Neural cell (in vitro differentiated cells): ENCODE data around the gene CMYA5. TPM values are rescaled to one million over a fixed set of nuclear protein-coding genes. Genes with fewer than 3 reads are reported as not detected.

Experiments
- H2AFZ ChIP-seq: fragments of 200-600, 300-800 bp; sonication (generic), shearing (Covaris generic); 2 replicates; pipeline ENCODE4 v1.6.0; 2014; ENCODE audit warnings: low read depth, mild to moderate bottlenecking, antibody characterized with exemption, low read length, moderate library complexity
- H3F3A ChIP-seq: fragments of 200-600 bp; shearing (Covaris generic); 2 replicates; pipeline ENCODE4 v1.6.1; 2016; ENCODE audit warnings: mild to moderate bottlenecking, moderate library complexity, mixed read lengths, antibody characterized with exemption, low read length; ENCODE audit not compliant: insufficient read depth, poor library complexity, severe bottlenecking
- H3K27ac ChIP-seq: fragments of 200-600, 300-800 bp; sonication (generic), shearing (Covaris generic); 2 replicates; pipeline ENCODE4 v1.5.1; 2014; ENCODE audit warnings: mild to moderate bottlenecking, low read length, moderate library complexity
- H3K27me3 ChIP-seq: fragments of 300-800, 200-600 bp; sonication (generic), shearing (Covaris generic); 2 replicates; pipeline ENCODE4 v1.6.0; 2014; ENCODE audit warnings: mild to moderate bottlenecking, low read depth, low read length, moderate library complexity; ENCODE audit not compliant: insufficient read depth
- H3K36me3 ChIP-seq: fragments of 300-800, 200-600 bp; sonication (generic), shearing (Covaris generic); 2 replicates; pipeline ENCODE4 v1.5.1; 2014; ENCODE audit warnings: mild to moderate bottlenecking, antibody characterized with exemption, low read length, moderate library complexity; ENCODE audit not compliant: insufficient read depth
- H3K4me2 ChIP-seq: fragments of 300-800, 200-600 bp; sonication (generic), shearing (Covaris generic); 2 replicates; pipeline ENCODE4 v1.6.0; 2014; ENCODE audit warnings: mild to moderate bottlenecking, low read length
- H3K4me3 ChIP-seq: fragments of 300-800, 200-600 bp; sonication (generic), shearing (Covaris generic); 2 replicates; pipeline ENCODE4 v1.5.1; 2014; ENCODE audit warnings: mild to moderate bottlenecking, low read length, moderate library complexity
- H3K79me2 ChIP-seq: fragments of 200-600 bp; shearing (Covaris generic); replicated peaks from 2 replicates; pipeline ENCODE4 v1.6.0; 2014; ENCODE audit warnings: mild to moderate bottlenecking, low read length, moderate library complexity; ENCODE audit not compliant: insufficient read depth
- H3K9ac ChIP-seq: fragments of 300-800, 200-600 bp; sonication (generic), shearing (Covaris generic); 2 replicates; pipeline ENCODE4 v1.6.1; 2016; ENCODE audit warnings: mild to moderate bottlenecking, low read length, mixed read lengths
- H3K9me2 ChIP-seq: fragments of 200-600 bp; shearing (Covaris generic); 2 replicates; pipeline ENCODE4 v1.6.1; 2016; ENCODE audit warnings: mild to moderate bottlenecking, low read length, mixed read lengths; ENCODE audit not compliant: insufficient read depth
- H3K9me3 ChIP-seq: fragments of 200-600, 300-800 bp; sonication (generic), shearing (Covaris generic); 2 replicates; pipeline ENCODE4 v1.6.1; 2016; ENCODE audit warnings: mild to moderate bottlenecking, mixed run types, low read length, moderate library complexity, mixed read lengths
- H4K20me1 ChIP-seq: fragments of 200-600 bp; shearing (Covaris generic); 2 replicates; pipeline ENCODE4 v1.6.1; 2016; ENCODE audit warnings: mild to moderate bottlenecking, mixed run types; ENCODE audit not compliant: insufficient read depth
- CTCF ChIP-seq: fragments of 450-650 bp; IDR thresholded peaks from 2 replicates; pipeline ENCODE4 v1.5.1; 2014; ENCODE audit warnings: antibody characterized with exemption, mild to moderate bottlenecking, moderate library complexity; ENCODE audit not compliant: poor library complexity, severe bottlenecking
- EP300 ChIP-seq: fragments of 450-650 bp; conservative IDR thresholded peaks from 2 replicates; pipeline ENCODE4 v1.6.1; 2014; ENCODE audit warnings: antibody characterized with exemption, mild to moderate bottlenecking, moderate library complexity; ENCODE audit not compliant: poor library complexity, severe bottlenecking
- EZH2 ChIP-seq: fragments of 200-600, 300-800 bp; shearing (Covaris generic), sonication (generic); IDR thresholded peaks from 2 replicates; pipeline ENCODE4 v1.6.1; 2014; ENCODE audit warnings: antibody characterized with exemption, low read length, borderline replicate concordance, mild to moderate bottlenecking; ENCODE audit not compliant: insufficient read depth, poor library complexity, severe bottlenecking
- MXI1 ChIP-seq: fragments of 450-650 bp; conservative IDR thresholded peaks from 2 replicates; pipeline ENCODE4 v1.6.1; 2014; ENCODE audit warnings: antibody characterized with exemption, mild to moderate bottlenecking; ENCODE audit not compliant: poor library complexity, severe bottlenecking
- POLR2AphosphoS5 ChIP-seq: IDR thresholded peaks from 2 replicates; pipeline ENCODE4 v1.6.1; 2012
- RAD21 ChIP-seq: fragments of 450-650 bp; conservative IDR thresholded peaks from 2 replicates; pipeline ENCODE4 v1.6.1; 2014; ENCODE audit warnings: antibody characterized with exemption, mild to moderate bottlenecking, moderate library complexity
- REST ChIP-seq: IDR thresholded peaks from 2 replicates; pipeline ENCODE4 v1.6.1; 2012; ENCODE audit warnings: borderline replicate concordance
- SMC3 ChIP-seq: fragments of 450-650 bp; conservative IDR thresholded peaks from 2 replicates; pipeline ENCODE4 v1.6.1; 2014; ENCODE audit warnings: antibody characterized with exemption, mild to moderate bottlenecking, moderate library complexity; ENCODE audit not compliant: poor library complexity
- TAF1 ChIP-seq: IDR thresholded peaks from 2 replicates; pipeline ENCODE4 v1.6.1; 2012; ENCODE audit warnings: low read depth
- polyA plus RNA-seq: library from polyadenylated mRNA; depleted of rRNA; stranded (reverse); fragments of >200 nt; gene quantifications from 2 replicates; pipeline ENCODE4 v1.2.3, GENCODE V29; 2014

Gene CMYA5
- polyA plus RNA-seq, 1 donor from 2014 or later = 0.30 TPM

GRCh38 chr5:79842991-79843390 is 153.4 kb downstream of the CMYA5 start:
- Histone ChIP-seq H3K27me3 (no peaks in the 10 kb centered on the region), H3K27ac (no peak overlapping the region), H3K9ac (no peak overlapping the region), H3K4me3 (no peak overlapping the region), H4K20me1 (no peaks in the 10 kb centered on the region), H3K36me3 (no peaks in the 10 kb centered on the region), H3K79me2 (no peaks in the 10 kb centered on the region), H3K9me3 (no peaks in the 10 kb centered on the region), H3K9me2 (no peaks in the 10 kb centered on the region), H2AFZ (no peak overlapping the region), H3K4me2 (no peak overlapping the region), H3F3A (no peaks in the 10 kb centered on the region)
- TF ChIP-seq TAF1 (no peak), EP300 (no peak), RAD21 (no peak), EZH2 (no peak), POLR2AphosphoS5 (no peak), CTCF (no peak), MXI1 (no peak)

- H3K9me2 ChIP-seq = no peaks in the 10 kb centered on the region
- H3K36me3 ChIP-seq = no peaks in the 10 kb centered on the region
- H3K27ac ChIP-seq = no peak overlapping the region
- no peaks in the 10 kb centered on the region for H3K27me3 ChIP-seq
- no peak overlapping the region for H3K9ac ChIP-seq
- no peaks in the 10 kb centered on the region for H3K9me3 ChIP-seq
- no peak overlapping the region for H3K4me2 ChIP-seq
- no peak overlapping the region for H2AFZ ChIP-seq
- H3K4me3 ChIP-seq = no peak overlapping the region
- H4K20me1 ChIP-seq = no peaks in the 10 kb centered on the region
- no peaks in the 10 kb centered on the region for H3K79me2 ChIP-seq
- TF ChIP-seq MXI1 = no peak
- no peaks in the 10 kb centered on the region for H3F3A ChIP-seq
Measured at GRCh38 chr5:79843450-79844388, 154.1 kb downstream of the CMYA5 start.

- no peaks in the 10 kb centered on the region for H3K9me3 ChIP-seq
- no peak overlapping the region for H2AFZ ChIP-seq
- H3K9ac ChIP-seq = no peak overlapping the region
- TF ChIP-seq TAF1 (no peak), EZH2 (no peak), SMC3 (no peak), MXI1 (no peak), EP300 (no peak), REST (no peak), POLR2AphosphoS5 (no peak), RAD21 (no peak), CTCF (no peak)
- no peaks in the 10 kb centered on the region for H3K9me2 ChIP-seq
- H3K4me3 ChIP-seq = no peak overlapping the region
- no peaks in the 10 kb centered on the region for H3K36me3 ChIP-seq
- H3K79me2 ChIP-seq = no peaks in the 10 kb centered on the region
- no peaks in the 10 kb centered on the region for H4K20me1 ChIP-seq
- no peaks in the 10 kb centered on the region for H3F3A ChIP-seq
- no peak overlapping the region for H3K4me2 ChIP-seq
- H3K27me3 ChIP-seq = no peaks in the 10 kb centered on the region
- H3K27ac ChIP-seq = no peak overlapping the region
Measured at GRCh38 chr5:79844571-79844970, 154.9 kb downstream of the CMYA5 start.
